Measurements from ENCODE around the gene SNTA1. TPM values are rescaled to one million over a fixed set of nuclear protein-coding genes. Genes with fewer than 3 reads are reported as not detected.
A peak's percentile ranks its signal among the peaks of the same experiment; 100 is the strongest.
"Not testable (repeated sequence)": the region's sequence is repeated elsewhere in the genome, so short reads cannot be mapped to it uniquely, and the experiment has no call there.

SNTA1 gene
- polyA plus RNA-seq (ENCODE audit: insufficient read length), result 37.6 TPM

GRCh38 chr20:33443512-33444239 is at the start of gene SNTA1:
Gene SNTA1 (minus strand): TSS chr20:33443763. CDS start chr20:33443620, 143 bp downstream.
- DNase-seq (ENCODE audit: low read depth), result no peak

- no peak for DNase-seq (ENCODE audit: low read depth)
Measured at GRCh38 chr20:33490934-33491656, 47.5 kb upstream of the SNTA1 start.

- DNase-seq (ENCODE audit: low read depth), result no peak
Measured at GRCh38 chr20:33490023-33490933, 46.7 kb upstream of the SNTA1 start, which contains the start of gene CBFA2T2. Gene CBFA2T2 (plus strand): TSS chr20:33490096. CDS start chr20:33490268, 172 bp downstream.

- peak; percentile 85 for DNase-seq (ENCODE audit: low read depth)
Measured at GRCh38 chr20:33489495-33490022, 46.0 kb upstream of the SNTA1 start.

GRCh38 chr20:33488661-33489494 is 45.3 kb upstream of the SNTA1 start:
- DNase-seq (ENCODE audit: low read depth), result not testable (repeated sequence)

- no peak for DNase-seq (ENCODE audit: low read depth)
Measured at GRCh38 chr20:33488201-33488600, 44.6 kb upstream of the SNTA1 start.

GRCh38 chr20:33483186-33483585 is 39.6 kb upstream of the SNTA1 start:
- DNase-seq (ENCODE audit: low read depth), result not testable (repeated sequence)

GRCh38 chr20:33482581-33482980 is 39.0 kb upstream of the SNTA1 start:
- DNase-seq (ENCODE audit: low read depth), result no peak

GRCh38 chr20:33481431-33481941 is 37.9 kb upstream of the SNTA1 start:
- DNase-seq (ENCODE audit: low read depth), result no peak

GRCh38 chr20:33480048-33480447 is 36.5 kb upstream of the SNTA1 start:
- no peak for DNase-seq (ENCODE audit: low read depth)

GRCh38 chr20:33477386-33478234 is 34.0 kb upstream of the SNTA1 start:
- DNase-seq (ENCODE audit: low read depth), result no peak

GRCh38 chr20:33475381-33476152 is 32.0 kb upstream of the SNTA1 start:
- DNase-seq (ENCODE audit: low read depth), result no peak

- no peak for DNase-seq (ENCODE audit: low read depth)
Measured at GRCh38 chr20:33474963-33475362, 31.4 kb upstream of the SNTA1 start.

- no peak for DNase-seq (ENCODE audit: low read depth)
Measured at GRCh38 chr20:33474097-33474873, 30.7 kb upstream of the SNTA1 start.

- no peak for DNase-seq (ENCODE audit: low read depth)
Measured at GRCh38 chr20:33472868-33473435, 29.4 kb upstream of the SNTA1 start.

GRCh38 chr20:33470866-33471265 is 27.3 kb upstream of the SNTA1 start:
- no peak for DNase-seq (ENCODE audit: low read depth)

- no peak for DNase-seq (ENCODE audit: low read depth)
Measured at GRCh38 chr20:33470457-33470856, 26.9 kb upstream of the SNTA1 start.

- DNase-seq (ENCODE audit: low read depth), result no peak
Measured at GRCh38 chr20:33466303-33466646, 22.7 kb upstream of the SNTA1 start.

Measured in forelimb muscle (tissue), 1 donor.